ENCODE measurements around the gene CACNA1C. TPM values are rescaled to one million over a fixed set of nuclear protein-coding genes. Genes with fewer than 3 reads are reported as not detected.

The CACNA1C gene
- total RNA-seq, 1 experiment from 2014 or later = 3.7 TPM

- no peak overlapping the region for H3K4me3 ChIP-seq (ENCODE audit: low read depth, low read length, poor library complexity, severe bottlenecking)
- BruUV-seq (replicated peaks) = no TSS peak
- TF ChIP-seq EZH2 (IDR thresholded peaks at IDR 0.05; ENCODE audit: borderline replicate concordance, low read depth, low read length, poor library complexity, severe bottlenecking) = no peak
- TF ChIP-seq CTCF (conservative IDR thresholded peaks at IDR 0.05; ENCODE audit: low read depth, low read length) = peak; percentile 37; the same call in 1 of the 2 replicates
- no peaks in the 10 kb centered on the region for H3K36me3 ChIP-seq (ENCODE audit: insufficient read depth, low read length, poor library complexity, severe bottlenecking)
- ChIA-PET POLR2A (ENCODE audit: low non-redundant PET) (interaction anchor here (0.7 kb wide), 2 partner anchors 16 to 23 kb away, joined by 5 to 6 read pairs; no protein-coding TSS in a partner anchor), CTCF (no interaction called here)
- intact Hi-C loops (cut with micrococcal nuclease; ENCODE audit: unreplicated experiment) = no loop called here
- no peak overlapping the region for H3K27ac ChIP-seq (ENCODE audit: low read depth, low read length, poor library complexity, severe bottlenecking)
- no peaks in the 10 kb centered on the region for H3K9me3 ChIP-seq (ENCODE audit: low read depth, low read length, poor library complexity, severe bottlenecking)
- H3K4me1 ChIP-seq (ENCODE audit: insufficient read depth, low read length, poor library complexity, severe bottlenecking) = peaks cover 16% of the 10 kb centered on the region
- no peaks in the 10 kb centered on the region for H3K27me3 ChIP-seq (replicated peaks; ENCODE audit: insufficient read depth, low read depth, low read length, poor library complexity)
- no peak for DNase-seq (ENCODE audit: low spot score)
These were observed 307.9 kb downstream of the CACNA1C start for GRCh38 chr12:2360630-2361170.

- peaks cover 3% of the 10 kb centered on the region for H3K4me1 ChIP-seq (ENCODE audit: insufficient read depth, low read length, poor library complexity, severe bottlenecking)
- DNase-seq (ENCODE audit: low spot score) = no peak
- H3K36me3 ChIP-seq (ENCODE audit: insufficient read depth, low read length, poor library complexity, severe bottlenecking) = no peaks in the 10 kb centered on the region
- ChIA-PET CTCF (no interaction called here), POLR2A (ENCODE audit: low non-redundant PET) (interaction anchor here (0.6 kb wide), 1 partner anchor 29 kb away, joined by 4 read pairs; no protein-coding TSS in a partner anchor)
- H3K4me3 ChIP-seq (ENCODE audit: low read depth, low read length, poor library complexity, severe bottlenecking) = no peak overlapping the region
- no peak for TF ChIP-seq CTCF (conservative IDR thresholded peaks at IDR 0.05; ENCODE audit: low read depth, low read length)
- TF ChIP-seq EZH2 (IDR thresholded peaks at IDR 0.05; ENCODE audit: borderline replicate concordance, low read depth, low read length, poor library complexity, severe bottlenecking) = no peak
- H3K27ac ChIP-seq (ENCODE audit: low read depth, low read length, poor library complexity, severe bottlenecking) = no peak overlapping the region
- intact Hi-C loops (cut with micrococcal nuclease; ENCODE audit: unreplicated experiment) = no loop called here
- BruUV-seq (replicated peaks) = no TSS peak
- no peaks in the 10 kb centered on the region for H3K9me3 ChIP-seq (ENCODE audit: low read depth, low read length, poor library complexity, severe bottlenecking)
- H3K27me3 ChIP-seq (replicated peaks; ENCODE audit: insufficient read depth, low read depth, low read length, poor library complexity) = no peaks in the 10 kb centered on the region
These were observed 311.2 kb downstream of the CACNA1C start for GRCh38 chr12:2363836-2364609.

GRCh38 chr12:2364631-2365051 is 311.9 kb downstream of the CACNA1C start:
- POLR2A ChIA-PET (ENCODE audit: low non-redundant PET) = no interaction called here
- BruUV-seq (replicated peaks) = no TSS peak
- no peak for TF ChIP-seq CTCF (conservative IDR thresholded peaks at IDR 0.05; ENCODE audit: low read depth, low read length)
- TF ChIP-seq EZH2 (IDR thresholded peaks at IDR 0.05; ENCODE audit: borderline replicate concordance, low read depth, low read length, poor library complexity, severe bottlenecking) = no peak
- H3K27ac ChIP-seq (ENCODE audit: low read depth, low read length, poor library complexity, severe bottlenecking) = no peak overlapping the region
- CTCF ChIA-PET = no interaction called here
- H3K4me3 ChIP-seq (ENCODE audit: low read depth, low read length, poor library complexity, severe bottlenecking) = no peak overlapping the region
- no peak for DNase-seq (ENCODE audit: low spot score)
- H3K27me3 ChIP-seq (replicated peaks; ENCODE audit: insufficient read depth, low read depth, low read length, poor library complexity) = no peaks in the 10 kb centered on the region
- H3K36me3 ChIP-seq (ENCODE audit: insufficient read depth, low read length, poor library complexity, severe bottlenecking) = no peaks in the 10 kb centered on the region
- H3K9me3 ChIP-seq (ENCODE audit: low read depth, low read length, poor library complexity, severe bottlenecking) = no peaks in the 10 kb centered on the region
- no peaks in the 10 kb centered on the region for H3K4me1 ChIP-seq (ENCODE audit: insufficient read depth, low read length, poor library complexity, severe bottlenecking)
- intact Hi-C loops (cut with micrococcal nuclease; ENCODE audit: unreplicated experiment) = no loop called here

Data from A673 (cell line).